ENCODE measurements around the gene WHRN.

The WHRN gene

DNA sequence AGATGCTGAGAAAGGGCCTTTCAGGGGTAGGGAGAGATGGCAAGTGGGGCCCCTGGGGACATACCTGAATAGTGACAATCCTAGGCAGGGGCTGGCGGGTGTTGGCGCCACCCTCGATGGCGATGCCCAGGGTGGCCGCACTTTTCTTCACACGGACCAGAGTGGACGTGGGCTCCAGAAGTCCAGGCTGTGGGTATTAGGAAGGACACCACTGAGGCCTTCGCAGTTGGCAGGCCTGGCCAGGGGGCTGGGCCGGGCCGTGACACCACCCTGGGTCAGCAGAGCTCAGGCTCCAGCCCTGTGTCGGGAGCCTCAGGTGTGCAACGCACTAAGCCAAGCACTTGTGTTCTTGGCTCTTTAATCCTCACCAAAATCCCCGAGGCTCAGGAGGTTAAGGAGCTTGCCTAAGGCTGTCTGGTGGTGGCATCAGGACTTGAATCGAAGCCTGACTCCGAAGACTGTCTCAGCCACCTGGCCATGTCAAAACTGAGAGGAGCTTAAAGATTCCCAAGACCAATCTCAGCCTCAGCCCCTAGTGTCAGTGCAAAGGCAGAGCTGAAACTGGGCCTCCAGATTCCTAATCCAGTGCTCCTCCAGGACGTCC, 102.0 kb downstream of the WHRN start:
- no peak for DNase-seq (ENCODE audit: extremely low spot score)
- TF ChIP-seq, protein P1, sequence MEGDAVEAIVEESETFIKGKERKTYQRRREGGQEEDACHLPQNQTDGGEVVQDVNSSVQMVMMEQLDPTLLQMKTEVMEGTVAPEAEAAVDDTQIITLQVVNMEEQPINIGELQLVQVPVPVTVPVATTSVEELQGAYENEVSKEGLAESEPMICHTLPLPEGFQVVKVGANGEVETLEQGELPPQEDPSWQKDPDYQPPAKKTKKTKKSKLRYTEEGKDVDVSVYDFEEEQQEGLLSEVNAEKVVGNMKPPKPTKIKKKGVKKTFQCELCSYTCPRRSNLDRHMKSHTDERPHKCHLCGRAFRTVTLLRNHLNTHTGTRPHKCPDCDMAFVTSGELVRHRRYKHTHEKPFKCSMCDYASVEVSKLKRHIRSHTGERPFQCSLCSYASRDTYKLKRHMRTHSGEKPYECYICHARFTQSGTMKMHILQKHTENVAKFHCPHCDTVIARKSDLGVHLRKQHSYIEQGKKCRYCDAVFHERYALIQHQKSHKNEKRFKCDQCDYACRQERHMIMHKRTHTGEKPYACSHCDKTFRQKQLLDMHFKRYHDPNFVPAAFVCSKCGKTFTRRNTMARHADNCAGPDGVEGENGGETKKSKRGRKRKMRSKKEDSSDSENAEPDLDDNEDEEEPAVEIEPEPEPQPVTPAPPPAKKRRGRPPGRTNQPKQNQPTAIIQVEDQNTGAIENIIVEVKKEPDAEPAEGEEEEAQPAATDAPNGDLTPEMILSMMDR (IDR thresholded peaks at IDR 0.05; ENCODE audit: control extremely low read depth, extremely low read depth, low read depth, missing control alignments), result no peak
- ChIA-PET CTCF (interaction anchor here (0.8 to 9.8 kb wide), 13 partner anchors 10 to 611 kb away, joined by 3 to 173 read pairs (median 4); partner anchors contain the start of genes AKNA and ATP6V1G1), POLR2A (no interaction called here)

DNA sequence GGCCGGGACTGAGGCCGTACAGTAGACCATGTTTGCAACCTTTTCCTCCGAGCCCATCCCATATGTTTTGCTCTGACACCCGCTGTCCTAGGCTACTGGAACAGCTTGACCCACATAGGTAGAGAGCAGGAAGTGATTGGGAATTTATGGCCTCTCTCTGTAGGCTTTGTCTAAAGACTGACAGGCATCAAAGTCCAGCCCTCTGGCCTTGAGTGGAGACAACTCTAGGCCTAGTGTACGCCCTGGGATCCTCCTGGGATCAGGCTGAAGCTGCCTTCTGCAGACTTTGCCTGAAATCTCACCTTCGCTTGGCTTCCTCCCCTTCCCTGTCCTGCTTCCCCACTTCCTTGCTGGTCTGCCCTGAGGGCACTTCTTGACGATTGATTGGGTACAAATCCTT, 103.9 kb downstream of the WHRN start:
- TF ChIP-seq, protein P1 (IDR thresholded peaks at IDR 0.05; ENCODE audit: control extremely low read depth, extremely low read depth, low read depth, missing control alignments), result no peak
- ChIA-PET POLR2A (no interaction called here), CTCF (interaction anchor here (1.4 to 5.5 kb wide), 4 partner anchors 13 to 252 kb away, joined by 3 to 60 read pairs (median 8); partner anchors contain the start of gene AKNA)
- no peak for DNase-seq (ENCODE audit: extremely low spot score)

DNA sequence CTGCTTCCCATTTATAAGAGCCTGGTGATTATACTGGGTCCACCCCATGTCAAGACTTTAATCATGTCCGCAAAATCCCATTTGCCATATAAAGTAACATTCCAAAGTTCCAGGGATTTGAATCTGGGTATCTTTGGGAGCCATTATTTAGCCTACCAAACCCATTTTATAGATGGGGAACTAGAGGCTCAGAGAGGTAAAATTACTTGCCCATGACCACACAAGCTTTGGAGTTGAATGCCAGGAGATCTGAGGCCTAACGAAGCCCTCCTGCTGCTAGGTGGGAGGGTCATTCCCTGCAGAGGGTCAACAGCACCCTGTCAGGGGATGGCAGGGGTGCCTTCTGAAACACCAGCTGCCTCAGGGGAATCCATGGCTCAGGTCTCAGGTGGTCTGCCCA, 104.5 kb downstream of the WHRN start:
- ChIA-PET CTCF (interaction anchor here (0.8 to 2.3 kb wide), 7 partner anchors 8 to 253 kb away, joined by 3 to 12 read pairs (median 3); no protein-coding TSS in a partner anchor), POLR2A (no interaction called here)
- no peak for DNase-seq (ENCODE audit: extremely low spot score)
- TF ChIP-seq, protein P1 (IDR thresholded peaks at IDR 0.05; ENCODE audit: control extremely low read depth, extremely low read depth, low read depth, missing control alignments), result no peak

DNA sequence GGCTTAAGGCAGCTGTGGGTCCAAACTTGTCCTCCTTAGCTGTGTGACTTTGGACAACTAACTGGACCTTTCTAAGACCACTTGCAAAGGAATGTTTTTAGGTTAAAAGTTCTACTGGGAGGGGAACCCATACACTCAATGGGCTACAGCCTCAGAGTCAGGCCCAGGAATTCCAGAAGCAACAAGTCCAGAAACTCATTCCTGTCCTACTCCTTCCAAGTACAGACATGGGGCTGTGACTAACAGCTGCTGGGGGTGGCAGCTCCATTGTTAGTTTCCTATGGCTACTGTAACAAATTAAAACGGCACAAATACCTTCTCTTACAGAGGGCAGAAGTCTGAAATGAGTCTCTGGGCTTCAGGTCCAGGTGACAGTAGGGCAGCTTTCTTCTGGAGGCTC, 105.1 kb downstream of the WHRN start:
- TF ChIP-seq, protein P1 (IDR thresholded peaks at IDR 0.05; ENCODE audit: control extremely low read depth, extremely low read depth, low read depth, missing control alignments), result no peak
- ChIA-PET CTCF (interaction anchor here (0.8 to 2.3 kb wide), 7 partner anchors 9 to 253 kb away, joined by 3 to 12 read pairs (median 3); no protein-coding TSS in a partner anchor), POLR2A (no interaction called here)
- no peak for DNase-seq (ENCODE audit: extremely low spot score)

DNA sequence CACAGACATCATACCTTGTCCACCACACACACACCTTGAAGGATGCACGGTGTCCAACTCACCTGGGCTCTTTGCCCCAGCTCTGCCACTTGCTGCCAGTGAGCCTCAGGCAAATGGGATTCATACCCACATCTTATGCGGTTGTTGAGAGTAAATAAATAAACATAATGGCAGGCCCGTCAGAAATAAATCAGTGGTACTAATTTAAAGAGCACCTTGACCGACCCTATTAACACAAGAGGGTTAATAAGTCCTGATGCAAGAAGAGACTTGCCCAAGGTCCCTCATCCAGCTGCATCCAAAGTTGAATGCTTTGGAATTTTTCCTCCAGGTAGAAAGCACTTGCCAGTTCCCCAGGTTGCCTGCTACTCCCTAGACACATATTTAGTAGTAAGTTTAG, 105.9 kb downstream of the WHRN start:
- TF ChIP-seq, protein P1 (IDR thresholded peaks at IDR 0.05; ENCODE audit: control extremely low read depth, extremely low read depth, low read depth, missing control alignments), result no peak
- CTCF ChIA-PET, result interaction anchor here (0.6 to 2.3 kb wide), 5 partner anchors 10 to 615 kb away, joined by 3 to 12 read pairs (median 3); no protein-coding TSS in a partner anchor

DNA sequence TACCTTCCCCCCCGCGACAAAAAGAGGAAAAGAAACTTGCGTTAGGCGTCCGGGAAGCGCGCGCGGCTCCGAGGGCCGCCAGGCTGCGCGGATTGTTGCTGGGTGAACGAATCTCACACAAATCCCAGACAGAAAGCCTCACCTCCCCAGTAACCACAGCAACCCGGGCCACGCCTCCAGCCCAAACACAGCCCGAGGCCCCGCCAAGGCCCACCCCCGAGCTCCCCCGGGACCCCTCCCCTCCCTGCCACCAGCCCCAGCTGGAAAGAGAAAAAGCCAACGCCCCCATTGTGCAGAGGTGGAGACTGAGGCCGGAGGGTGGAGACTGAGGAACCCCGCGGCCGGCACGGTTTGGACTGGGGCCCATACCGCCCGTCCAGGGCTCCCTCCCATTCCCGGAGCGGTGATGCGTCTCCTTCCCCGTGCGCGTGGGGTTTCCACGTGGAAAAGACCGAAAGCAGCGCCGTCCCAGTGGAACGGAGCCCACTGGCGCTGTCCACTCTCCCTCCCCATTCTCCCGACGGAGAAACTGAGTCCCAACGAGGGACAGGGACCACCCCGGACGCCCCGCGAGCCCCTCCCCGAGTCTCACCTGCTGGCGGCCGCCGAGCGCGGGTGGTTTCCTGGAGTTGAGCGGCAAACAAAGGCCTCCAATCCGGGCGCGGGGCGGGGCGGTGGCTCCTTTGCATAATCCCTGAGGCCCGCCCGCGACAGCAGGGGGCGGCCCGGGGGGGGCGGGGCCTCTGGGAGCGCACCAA, 107.2 kb downstream of the WHRN start:
- ChIA-PET POLR2A (interaction anchor here (1.0 kb wide), 1 partner anchor 13 kb away, joined by 4 read pairs; no protein-coding TSS in a partner anchor), CTCF (interaction anchor here (0.6 to 6.8 kb wide), 4 partner anchors 8 to 256 kb away, joined by 3 to 40 read pairs (median 18); no protein-coding TSS in a partner anchor)
- DNase-seq (ENCODE audit: extremely low spot score), result peak; percentile 98
- TF ChIP-seq, protein P1 (IDR thresholded peaks at IDR 0.05; ENCODE audit: control extremely low read depth, extremely low read depth, low read depth, missing control alignments), result no peak

More for the DNA sequence above, 105.9 kb downstream of the WHRN start:
- no peak for DNase-seq (ENCODE audit: extremely low spot score)
- POLR2A ChIA-PET, result interaction anchor here (0.6 kb wide), 1 partner anchor 60 kb away, joined by 4 read pairs; no protein-coding TSS in a partner anchor

Data from GM10248 (cell line).